ENCODE measurements around the gene MRPS10. TPM values are rescaled to one million over a fixed set of nuclear protein-coding genes. Genes with fewer than 3 reads are reported as not detected.

MRPS10 gene
- total RNA-seq, 1 donor from 2014 or later, result 5.4 TPM

- Histone ChIP-seq H3K4me1 (no peaks in the 10 kb centered on the region), H3K9me3 (no peaks in the 10 kb centered on the region), H3K4me3 (no peak overlapping the region), H3K36me3 (peaks cover 9 to 17% of the 10 kb centered on the region in 2 donors), H3K27me3 (no peaks in the 10 kb centered on the region), H3K27ac (no peak overlapping the region)
- TF ChIP-seq CTCF (IDR thresholded peaks at IDR 0.05), result no peak
- DNase-seq (ENCODE audit: low spot score in 2 of 2), result no peak
- intact Hi-C loops (cut with DNase I), result no loop called here
Measured at GRCh38 chr6:42250274-42250931, 32.7 kb upstream of the MRPS10 start.

- DNase-seq (ENCODE audit: low spot score in 2 of 2), result no peak
Measured at GRCh38 chr6:42249279-42249678, 31.6 kb upstream of the MRPS10 start.

GRCh38 chr6:42243046-42243445 is 25.4 kb upstream of the MRPS10 start:
- H3K27me3 ChIP-seq, result no peaks in the 10 kb centered on the region
- no peaks in the 10 kb centered on the region for H3K4me1 ChIP-seq
- H3K27ac ChIP-seq, result no peak overlapping the region
- peaks cover 0 to 27% of the 10 kb centered on the region in 2 donors for H3K36me3 ChIP-seq
- H3K4me3 ChIP-seq, result no peak overlapping the region
- no peak for TF ChIP-seq CTCF (IDR thresholded peaks at IDR 0.05)
- DNase-seq (ENCODE audit: low spot score in 2 of 2), result no peak
- intact Hi-C loops (cut with DNase I), result no loop called here
- H3K9me3 ChIP-seq, result no peaks in the 10 kb centered on the region

More at GRCh38 chr6:42249279-42249678, 31.6 kb upstream of the MRPS10 start:
- no peak for TF ChIP-seq CTCF (IDR thresholded peaks at IDR 0.05)
- no peak overlapping the region for H3K4me3 ChIP-seq
- H3K9me3 ChIP-seq, result no peaks in the 10 kb centered on the region
- H3K36me3 ChIP-seq, result peaks cover 0 to 16% of the 10 kb centered on the region in 2 donors
- no peaks in the 10 kb centered on the region for H3K27me3 ChIP-seq
- intact Hi-C loops (cut with DNase I), result no loop called here
- H3K4me1 ChIP-seq, result no peaks in the 10 kb centered on the region
- H3K27ac ChIP-seq, result no peak overlapping the region

GRCh38 chr6:42241915-42242314 is 24.3 kb upstream of the MRPS10 start:
- H3K27ac ChIP-seq, result no peak overlapping the region
- H3K4me1 ChIP-seq, result no peaks in the 10 kb centered on the region
- no peak overlapping the region for H3K4me3 ChIP-seq
- peaks cover 0 to 27% of the 10 kb centered on the region in 2 donors for H3K36me3 ChIP-seq
- H3K9me3 ChIP-seq, result no peaks in the 10 kb centered on the region
- H3K27me3 ChIP-seq, result no peaks in the 10 kb centered on the region
- DNase-seq (ENCODE audit: low spot score in 2 of 2), result no peak
- no peak for TF ChIP-seq CTCF (IDR thresholded peaks at IDR 0.05)
- intact Hi-C loops (cut with DNase I), result no loop called here

GRCh38 chr6:42239736-42240375 is 22.2 kb upstream of the MRPS10 start:
- no peak for TF ChIP-seq CTCF (IDR thresholded peaks at IDR 0.05)
- intact Hi-C loops (cut with DNase I), result no loop called here
- Histone ChIP-seq H3K4me1 (no peaks in the 10 kb centered on the region), H3K27me3 (no peaks in the 10 kb centered on the region), H3K27ac (no peak overlapping the region), H3K36me3 (peaks cover 0 to 25% of the 10 kb centered on the region in 2 donors), H3K9me3 (no peaks in the 10 kb centered on the region), H3K4me3 (no peak overlapping the region)
- DNase-seq (ENCODE audit: low spot score in 2 of 2), result no peak
